ENCODE results near the gene TMEM39B. TPM values are rescaled to one million over a fixed set of nuclear protein-coding genes. Genes with fewer than 3 reads are reported as not detected.

TMEM39B gene
- total RNA-seq, 4 donors from 2014 or later: 2.9 to 6.1 (median 4.8) TPM

DNA sequence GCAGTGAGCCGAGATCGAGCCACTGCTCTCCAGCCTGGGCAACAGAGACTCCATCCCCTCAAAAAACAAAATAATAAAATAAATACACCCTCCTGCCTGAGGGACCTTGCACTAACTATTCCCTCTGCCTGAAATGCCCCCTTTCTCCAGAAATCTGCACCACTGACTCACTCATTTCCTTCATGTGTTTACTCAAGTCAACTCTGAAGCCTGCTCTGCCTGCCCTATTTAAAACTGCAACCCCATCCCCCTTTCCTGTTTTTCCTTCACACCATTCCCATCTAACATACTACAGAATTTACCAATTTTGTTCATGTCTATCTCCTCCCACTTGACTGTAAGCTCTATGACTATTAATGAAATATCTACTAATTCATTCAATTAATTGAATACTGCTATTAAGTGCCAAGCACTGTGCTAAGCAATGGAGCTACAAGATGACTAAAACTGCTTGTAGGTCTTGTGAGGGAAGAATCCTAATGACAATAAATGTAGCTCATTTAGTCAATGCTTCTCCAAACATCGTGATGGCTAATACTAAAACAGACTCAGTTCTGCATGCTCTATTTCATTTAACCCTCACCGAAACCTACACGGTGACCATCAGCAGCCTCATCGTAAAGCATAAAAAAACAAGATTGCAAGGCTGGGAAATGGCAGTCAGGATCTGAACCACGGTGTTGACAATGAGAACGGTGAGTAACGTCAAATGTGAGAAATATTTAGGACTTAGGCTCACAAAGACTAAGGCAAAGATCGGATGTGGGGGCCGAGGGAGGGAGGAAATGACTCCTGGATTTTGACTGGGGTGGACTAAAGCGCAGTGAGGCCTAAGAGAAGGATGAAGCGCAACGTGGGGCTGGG, 749 bp upstream of the TMEM39B start:
- H3K9me3 ChIP-seq: no peaks in the 10 kb centered on the region
- no peak for DNase-seq (ENCODE audit: extremely low spot score)
- H3K36me3 ChIP-seq: peaks cover 0 to 23% (median 17%) of the 10 kb centered on the region in 4 donors
- intact Hi-C loops (cut with DNase I): loop anchor here (5.0 kb wide), 1 partner anchor 35 kb away; the partner anchor contains the start of gene KPNA6
- H3K27ac ChIP-seq (replicated peaks in 1 of 4): peak overlapping the region; percentile 86 to 95 (median 94)
- 15% methylated on average over 14 of the region's 14 CpGs for WGBS
- TF ChIP-seq EP300 (IDR thresholded peaks at IDR 0.05) (no peak), POLR2AphosphoS5 (IDR thresholded peaks at IDR 0.05) (no peak), POLR2A (IDR thresholded peaks at IDR 0.05; ENCODE audit: low read depth) (no peak)
- TF ChIP-seq, protein P1, sequence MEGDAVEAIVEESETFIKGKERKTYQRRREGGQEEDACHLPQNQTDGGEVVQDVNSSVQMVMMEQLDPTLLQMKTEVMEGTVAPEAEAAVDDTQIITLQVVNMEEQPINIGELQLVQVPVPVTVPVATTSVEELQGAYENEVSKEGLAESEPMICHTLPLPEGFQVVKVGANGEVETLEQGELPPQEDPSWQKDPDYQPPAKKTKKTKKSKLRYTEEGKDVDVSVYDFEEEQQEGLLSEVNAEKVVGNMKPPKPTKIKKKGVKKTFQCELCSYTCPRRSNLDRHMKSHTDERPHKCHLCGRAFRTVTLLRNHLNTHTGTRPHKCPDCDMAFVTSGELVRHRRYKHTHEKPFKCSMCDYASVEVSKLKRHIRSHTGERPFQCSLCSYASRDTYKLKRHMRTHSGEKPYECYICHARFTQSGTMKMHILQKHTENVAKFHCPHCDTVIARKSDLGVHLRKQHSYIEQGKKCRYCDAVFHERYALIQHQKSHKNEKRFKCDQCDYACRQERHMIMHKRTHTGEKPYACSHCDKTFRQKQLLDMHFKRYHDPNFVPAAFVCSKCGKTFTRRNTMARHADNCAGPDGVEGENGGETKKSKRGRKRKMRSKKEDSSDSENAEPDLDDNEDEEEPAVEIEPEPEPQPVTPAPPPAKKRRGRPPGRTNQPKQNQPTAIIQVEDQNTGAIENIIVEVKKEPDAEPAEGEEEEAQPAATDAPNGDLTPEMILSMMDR (IDR thresholded peaks at IDR 0.05): no peak
- peaks cover 21 to 36% (median 25%) of the 10 kb centered on the region in 4 donors for H3K4me1 ChIP-seq
- H3K4me3 ChIP-seq: peak overlapping the region; percentile 73 to 97 (median 84)
- no peaks in the 10 kb centered on the region for H3K27me3 ChIP-seq

DNA sequence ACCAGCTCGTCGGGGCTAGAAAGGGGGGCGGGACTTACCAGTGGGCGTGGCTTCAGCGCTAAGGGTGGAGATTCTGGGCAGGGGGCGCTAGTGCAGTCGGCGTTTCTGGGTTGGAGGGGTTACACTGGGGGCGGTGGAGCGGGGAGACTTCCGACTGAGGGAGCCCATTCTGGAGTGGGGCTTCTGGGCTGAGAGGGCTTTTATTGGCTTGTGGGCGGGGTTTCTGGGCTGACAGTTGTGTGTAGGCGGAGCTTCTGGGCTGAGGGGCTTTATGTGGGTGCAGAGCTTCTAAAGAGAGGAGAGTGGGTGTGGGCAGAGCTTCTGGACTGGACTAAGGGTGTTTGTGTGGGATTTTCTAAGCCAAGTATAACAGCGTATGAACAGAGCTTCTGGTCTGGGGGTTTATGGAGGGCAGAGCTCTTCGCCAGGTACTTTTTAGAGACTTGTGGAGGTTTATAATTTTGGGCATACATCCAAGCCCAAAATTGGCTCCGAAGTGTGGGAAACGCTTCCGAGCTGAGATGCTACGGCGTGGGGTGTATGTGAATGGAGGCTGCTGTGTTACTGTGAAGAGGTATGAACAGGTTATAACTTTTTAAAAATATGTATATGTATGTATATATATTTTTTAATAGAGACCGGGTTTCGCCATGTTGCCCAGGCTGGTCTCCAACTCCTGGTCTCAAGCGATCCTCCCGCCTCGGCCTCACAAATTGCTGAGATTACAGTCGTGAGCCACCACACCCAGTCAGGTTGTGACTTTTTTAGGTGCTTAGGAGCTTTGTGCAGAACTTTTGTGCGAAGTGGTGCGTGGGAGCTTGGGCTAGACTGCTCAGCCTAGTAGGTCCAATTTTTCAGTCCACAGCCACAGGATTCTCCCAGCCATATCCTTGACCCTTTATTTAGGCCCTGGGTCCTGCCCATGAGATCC, 825 bp downstream of the TMEM39B start:
- TF ChIP-seq POLR2A (IDR thresholded peaks at IDR 0.05; ENCODE audit: low read depth) (no peak), POLR2AphosphoS5 (IDR thresholded peaks at IDR 0.05) (no peak), EP300 (IDR thresholded peaks at IDR 0.05) (no peak)
- TF ChIP-seq, protein P1 (IDR thresholded peaks at IDR 0.05): peak in 2 of 3 experiments; percentile 12 to 23
- Histone ChIP-seq H3K36me3 (peaks cover 14 to 38% (median 32%) of the 10 kb centered on the region in 4 donors), H3K4me3 (peak overlapping the region; percentile 73 to 97 (median 84)), H3K9me3 (no peaks in the 10 kb centered on the region), H3K27me3 (no peaks in the 10 kb centered on the region), H3K4me1 (peaks cover 17 to 27% (median 21%) of the 10 kb centered on the region in 4 donors), H3K27ac (replicated peaks in 1 of 4) (peak overlapping the region; percentile 86 to 95 (median 94))
- intact Hi-C loops (cut with DNase I): loop anchor here (5.0 kb wide), 1 partner anchor 34 kb away; the partner anchor contains the start of gene KPNA6
- WGBS: 31% methylated on average over 27 of the region's 28 CpGs
- no peak for DNase-seq (ENCODE audit: extremely low spot score)

DNA sequence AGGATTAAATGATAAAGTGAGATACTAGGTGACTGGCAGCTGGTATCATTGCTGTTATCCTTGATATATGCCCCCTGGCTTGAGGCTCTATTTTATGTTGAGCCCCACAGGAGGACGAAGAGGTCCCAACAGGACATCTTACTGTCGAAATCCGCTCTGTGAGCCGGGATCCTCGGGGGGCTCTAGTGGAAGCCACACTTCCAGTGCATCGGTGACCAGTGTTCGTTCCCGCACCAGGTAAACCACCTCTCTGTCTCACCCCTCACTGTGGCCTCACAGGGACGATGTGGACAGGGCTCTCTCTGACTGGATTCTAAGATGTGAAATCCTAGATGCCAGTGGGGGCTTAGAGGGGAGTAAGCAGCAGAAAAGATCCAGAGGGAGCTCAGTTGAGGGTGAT, 2.1 kb downstream of the TMEM39B start:
- Histone ChIP-seq H3K36me3 (peaks cover 15 to 51% (median 43%) of the 10 kb centered on the region in 4 donors), H3K9me3 (no peaks in the 10 kb centered on the region), H3K27ac (replicated peaks in 1 of 4) (no peak overlapping the region), H3K27me3 (no peaks in the 10 kb centered on the region), H3K4me3 (no peak overlapping the region), H3K4me1 (peaks cover 17 to 27% (median 21%) of the 10 kb centered on the region in 4 donors)
- no peak for DNase-seq (ENCODE audit: extremely low spot score)
- WGBS: 95% methylated on average over 8 of the region's 9 CpGs
- TF ChIP-seq POLR2AphosphoS5 (IDR thresholded peaks at IDR 0.05) (no peak), EP300 (IDR thresholded peaks at IDR 0.05) (no peak), POLR2A (IDR thresholded peaks at IDR 0.05; ENCODE audit: low read depth) (no peak)
- TF ChIP-seq, protein P1 (IDR thresholded peaks at IDR 0.05): no peak
- intact Hi-C loops (cut with DNase I): loop anchor here (5.0 kb wide), 1 partner anchor 32 kb away; the partner anchor contains the start of gene KPNA6

DNA sequence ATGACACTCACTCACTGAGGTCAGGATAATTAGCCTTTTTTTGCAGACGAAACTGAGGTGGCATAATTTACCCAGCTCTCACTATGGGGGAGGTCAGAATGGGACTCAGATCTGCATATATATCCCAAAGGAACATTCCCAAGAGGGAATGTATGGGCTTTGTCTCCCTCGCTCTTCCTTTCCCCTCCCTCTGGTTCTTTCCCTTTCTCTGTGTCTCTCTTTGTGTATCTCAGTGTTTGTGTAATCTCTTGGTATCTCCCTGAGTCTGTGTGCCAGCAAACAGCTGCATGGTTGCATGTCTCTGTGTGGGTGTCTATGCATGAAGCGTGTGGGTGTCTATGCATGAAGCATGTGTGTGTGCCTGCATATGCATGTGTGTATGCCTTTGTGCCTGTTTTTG, 4.7 kb downstream of the TMEM39B start:
- H3K4me3 ChIP-seq: no peak overlapping the region
- no peak for DNase-seq (ENCODE audit: extremely low spot score)
- no peaks in the 10 kb centered on the region for H3K9me3 ChIP-seq
- H3K4me1 ChIP-seq: peaks cover 7 to 15% (median 11%) of the 10 kb centered on the region in 4 donors
- no peak for TF ChIP-seq POLR2A (IDR thresholded peaks at IDR 0.05; ENCODE audit: low read depth)
- TF ChIP-seq EP300 (IDR thresholded peaks at IDR 0.05): no peak
- no peak for TF ChIP-seq POLR2AphosphoS5 (IDR thresholded peaks at IDR 0.05)
- TF ChIP-seq, protein P1 (IDR thresholded peaks at IDR 0.05): no peak
- no peak overlapping the region for H3K27ac ChIP-seq (replicated peaks in 1 of 4)
- H3K36me3 ChIP-seq: peaks cover 21 to 77% (median 61%) of the 10 kb centered on the region in 4 donors
- 84% methylated on average over 3 of the region's 3 CpGs for WGBS
- intact Hi-C loops (cut with DNase I): no loop called here
- no peaks in the 10 kb centered on the region for H3K27me3 ChIP-seq
